Trophoblast cell (in vitro differentiated cells and primary cell): ENCODE data around the gene GPR132.

Experiments used
- DNase-seq, 2 donors: peaks; one replicate each; pipeline ENCODE4 v3.0.0-alpha.2; 2016
- H2AFZ ChIP-seq: 2 replicates; pipeline ENCODE4 v1.6.1; 2013; ENCODE audit warnings: low read length, moderate library complexity, mild to moderate bottlenecking; ENCODE audit not compliant: insufficient read depth, poor library complexity
- H2AK5ac ChIP-seq: 2 replicates; pipeline ENCODE4 v1.6.1; 2013; ENCODE audit warnings: mild to moderate bottlenecking, low read length
- H2BK120ac ChIP-seq: 2 replicates; pipeline ENCODE4 v1.6.1; 2013; ENCODE audit warnings: low read length, mild to moderate bottlenecking, moderate library complexity; ENCODE audit not compliant: insufficient read depth, poor library complexity
- H2BK12ac ChIP-seq: 2 replicates; pipeline ENCODE4 v1.6.1; 2013; ENCODE audit warnings: mild to moderate bottlenecking, low read length, moderate library complexity
- H2BK5ac ChIP-seq: 2 replicates; pipeline ENCODE4 v1.6.1; 2013; ENCODE audit warnings: low read length, low read depth, moderate library complexity, mild to moderate bottlenecking; ENCODE audit not compliant: poor library complexity
- H3K14ac ChIP-seq: 2 replicates; pipeline ENCODE4 v1.6.1; 2013; ENCODE audit warnings: mild to moderate bottlenecking, low read length
- H3K18ac ChIP-seq: 2 replicates; pipeline ENCODE4 v1.6.1; 2013; ENCODE audit warnings: mild to moderate bottlenecking, low read length
- H3K23ac ChIP-seq: 2 replicates; pipeline ENCODE4 v1.6.1; 2013; ENCODE audit warnings: low read length
- H3K27ac ChIP-seq: 2 replicates; pipeline ENCODE4 v1.5.1; 2013; ENCODE audit warnings: low read depth, mild to moderate bottlenecking, inconsistent platforms, low read length, moderate library complexity
- H3K27me3 ChIP-seq: 2 replicates; pipeline ENCODE4 v1.6.1; 2013; ENCODE audit warnings: inconsistent platforms, mild to moderate bottlenecking, low read length, moderate library complexity; ENCODE audit not compliant: insufficient read depth
- H3K36me3 ChIP-seq, 2 experiments: 1 replicate in 1 of 2; 2 replicates in 1 of 2; pipeline ENCODE4 v1.6.1; 2013; ENCODE audit warnings: low read length in 2 of 2, mild to moderate bottlenecking in 2 of 2, moderate library complexity in 1 of 2; ENCODE audit not compliant: insufficient read depth in 2 of 2, control insufficient read depth in 1 of 2
- H3K4ac ChIP-seq: 2 replicates; pipeline ENCODE4 v1.6.1; 2013; ENCODE audit warnings: low read depth, mild to moderate bottlenecking, low read length, moderate library complexity
- H3K4me1 ChIP-seq, 2 experiments: 1 replicate in 1 of 2; 2 replicates in 1 of 2; pipeline ENCODE4 v1.6.1; 2013; ENCODE audit warnings: low read length in 2 of 2, mild to moderate bottlenecking in 2 of 2, moderate library complexity in 1 of 2; ENCODE audit not compliant: insufficient read depth in 2 of 2, control insufficient read depth in 1 of 2
- H3K4me2 ChIP-seq: 2 replicates; pipeline ENCODE4 v1.6.1; 2013; ENCODE audit warnings: inconsistent platforms, mild to moderate bottlenecking, low read length, moderate library complexity
- H3K4me3 ChIP-seq: 2 replicates; pipeline ENCODE4 v1.5.1; 2013; ENCODE audit warnings: mild to moderate bottlenecking, low read depth, low read length, inconsistent platforms
- H3K79me1 ChIP-seq: one replicate; pipeline ENCODE4 v1.6.1; 2013; ENCODE audit warnings: low read length
- H3K79me2 ChIP-seq: 2 replicates; pipeline ENCODE4 v1.6.1; 2013; ENCODE audit warnings: low read length, mild to moderate bottlenecking; ENCODE audit not compliant: control insufficient read depth, insufficient read depth, poor library complexity
- H3K9ac ChIP-seq: 2 replicates; pipeline ENCODE4 v1.6.1; 2013; ENCODE audit warnings: mild to moderate bottlenecking, low read length
- H3K9me3 ChIP-seq: 2 replicates; pipeline ENCODE4 v1.6.1; 2013; ENCODE audit warnings: low read depth, mild to moderate bottlenecking, control low read depth, inconsistent platforms, low read length; ENCODE audit not compliant: insufficient read depth
- H4K12ac ChIP-seq: 2 replicates; pipeline ENCODE4 v1.6.1; 2013; ENCODE audit warnings: low read depth, mild to moderate bottlenecking, low read length, moderate library complexity
- H4K8ac ChIP-seq: 2 replicates; pipeline ENCODE4 v1.6.1; 2013; ENCODE audit warnings: low read depth, mild to moderate bottlenecking, low read length, moderate library complexity
- H4K91ac ChIP-seq: one replicate; pipeline ENCODE4 v1.6.1; 2013; ENCODE audit warnings: low read depth, mild to moderate bottlenecking, low read length, moderate library complexity
- WGBS: extraction: QIAGEN DNeasy Blood & Tissue Kit; methylation state at CpG from one replicate; pipeline ENCODE4 v1.1.7; 2013; ENCODE audit warnings: missing lambda C conversion rate; ENCODE audit not compliant: insufficient read length, insufficient coverage; ENCODE audit errors: extremely low coverage; 5-methylcytosine and 5-hydroxymethylcytosine counted together

Gene GPR132

DNA sequence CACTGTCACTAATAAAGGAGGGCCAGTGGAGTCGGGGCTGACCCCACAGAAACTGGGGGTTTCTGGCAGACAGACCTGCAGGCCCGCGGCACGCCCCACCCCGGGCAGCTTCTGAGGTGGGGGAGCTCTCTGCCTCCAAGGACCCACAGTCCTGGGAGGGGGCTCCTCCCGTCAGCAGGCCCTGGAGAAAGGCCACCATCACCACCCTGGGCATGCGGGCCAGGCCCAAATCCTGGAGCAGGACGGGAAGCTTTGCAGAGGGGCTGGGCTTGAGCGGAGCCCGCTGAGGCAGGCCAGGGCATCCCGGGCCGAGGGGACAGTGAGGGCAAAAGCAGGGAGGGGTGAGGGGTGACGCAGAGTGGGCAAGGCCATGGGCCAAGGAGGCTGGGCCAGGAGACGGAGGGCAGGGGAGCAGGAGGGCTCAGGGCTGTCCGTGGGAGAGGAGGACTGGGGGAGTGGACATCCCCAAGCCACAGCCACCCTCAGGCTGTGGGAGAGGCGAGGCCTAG is 11.1 kb upstream of the GPR132 start:
- H3K18ac ChIP-seq = no peak overlapping the region
- no peak overlapping the region for H2BK5ac ChIP-seq
- no peak overlapping the region for H4K91ac ChIP-seq
- H3K23ac ChIP-seq = no peak overlapping the region
- DNase-seq = no peak
- H4K12ac ChIP-seq = no peak overlapping the region
- H3K4me2 ChIP-seq = no peak overlapping the region
- no peaks in the 10 kb centered on the region for H3K27me3 ChIP-seq
- no peaks in the 10 kb centered on the region for H3K79me2 ChIP-seq
- peaks cover 0 to 10% of the 10 kb centered on the region in 2 experiments for H3K4me1 ChIP-seq
- no peak overlapping the region for H3K4ac ChIP-seq
- no peaks in the 10 kb centered on the region for H3K36me3 ChIP-seq
- no CpG with 5 or more reads among the region's 16 CpGs for WGBS
- H3K14ac ChIP-seq = no peak overlapping the region
- no peak overlapping the region for H2BK120ac ChIP-seq
- no peak overlapping the region for H2AFZ ChIP-seq
- no peak overlapping the region for H3K4me3 ChIP-seq
- H3K27ac ChIP-seq = no peak overlapping the region
- no peaks in the 10 kb centered on the region for H3K79me1 ChIP-seq
- H2BK12ac ChIP-seq = no peak overlapping the region
- peaks cover 2% of the 10 kb centered on the region for H3K9me3 ChIP-seq
- no peak overlapping the region for H2AK5ac ChIP-seq
- H3K9ac ChIP-seq = no peak overlapping the region
- no peak overlapping the region for H4K8ac ChIP-seq

DNA sequence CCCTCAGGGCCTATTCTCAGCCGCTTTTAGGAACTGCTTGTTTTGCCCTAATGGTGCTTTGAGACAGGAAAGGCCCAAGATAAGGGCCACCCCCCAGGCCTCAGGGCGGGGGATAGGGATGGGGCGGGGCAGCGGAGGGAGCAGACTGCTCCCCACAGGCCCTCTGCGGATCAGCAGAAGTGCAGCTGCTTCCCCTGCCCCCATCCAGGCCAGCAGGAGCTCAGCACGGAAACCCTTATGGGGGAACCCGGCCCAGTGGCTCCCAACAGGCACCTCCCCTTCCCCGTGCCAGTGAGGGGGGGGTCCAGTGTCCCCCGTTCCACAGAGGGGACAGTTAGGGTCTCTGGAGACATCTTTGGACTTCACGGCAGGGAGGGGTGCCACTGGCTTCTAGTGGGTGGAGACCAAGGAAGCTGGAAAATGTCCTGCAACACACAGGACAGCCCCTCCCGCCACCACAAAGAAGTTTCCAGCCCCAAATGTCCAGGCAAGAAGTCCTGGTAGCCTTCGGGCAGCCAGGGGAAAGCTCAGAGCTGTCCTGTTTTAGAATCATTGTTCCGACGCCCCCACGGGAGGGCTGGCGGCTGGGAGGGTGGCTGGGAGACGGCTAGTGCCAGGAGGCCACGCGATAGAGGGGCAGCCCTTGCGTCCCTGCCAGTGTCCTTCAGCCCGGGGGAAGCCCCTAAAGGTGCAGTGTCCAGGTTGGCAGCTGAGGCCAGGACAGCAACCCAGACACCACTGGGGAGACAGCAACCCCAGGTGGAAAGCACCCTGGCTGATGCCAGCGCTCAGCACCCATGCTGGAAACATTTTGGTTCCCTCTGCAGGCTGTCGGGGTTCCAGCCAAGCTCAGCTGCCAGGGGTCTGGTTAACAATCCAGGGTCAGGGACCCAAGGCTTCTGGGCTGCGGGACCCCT is 10.4 kb upstream of the GPR132 start:
- Histone ChIP-seq H3K79me2 (no peaks in the 10 kb centered on the region), H2BK120ac (no peak overlapping the region), H3K9me3 (peaks cover 2% of the 10 kb centered on the region), H3K18ac (no peak overlapping the region), H3K4me2 (peak overlapping the region; percentile 41), H4K12ac (no peak overlapping the region), H3K4me1 (peaks cover 0 to 10% of the 10 kb centered on the region in 2 experiments), H3K23ac (no peak overlapping the region), H3K79me1 (no peaks in the 10 kb centered on the region), H2AFZ (no peak overlapping the region), H3K4me3 (no peak overlapping the region), H2BK12ac (no peak overlapping the region), H2AK5ac (no peak overlapping the region), H2BK5ac (no peak overlapping the region), H3K36me3 (no peaks in the 10 kb centered on the region), H3K27me3 (no peaks in the 10 kb centered on the region), H3K9ac (no peak overlapping the region), H4K91ac (no peak overlapping the region), H4K8ac (no peak overlapping the region), H3K14ac (no peak overlapping the region), H3K27ac (no peak overlapping the region), H3K4ac (no peak overlapping the region)
- no peak for DNase-seq
- WGBS = no CpG with 5 or more reads among the region's 24 CpGs

DNA sequence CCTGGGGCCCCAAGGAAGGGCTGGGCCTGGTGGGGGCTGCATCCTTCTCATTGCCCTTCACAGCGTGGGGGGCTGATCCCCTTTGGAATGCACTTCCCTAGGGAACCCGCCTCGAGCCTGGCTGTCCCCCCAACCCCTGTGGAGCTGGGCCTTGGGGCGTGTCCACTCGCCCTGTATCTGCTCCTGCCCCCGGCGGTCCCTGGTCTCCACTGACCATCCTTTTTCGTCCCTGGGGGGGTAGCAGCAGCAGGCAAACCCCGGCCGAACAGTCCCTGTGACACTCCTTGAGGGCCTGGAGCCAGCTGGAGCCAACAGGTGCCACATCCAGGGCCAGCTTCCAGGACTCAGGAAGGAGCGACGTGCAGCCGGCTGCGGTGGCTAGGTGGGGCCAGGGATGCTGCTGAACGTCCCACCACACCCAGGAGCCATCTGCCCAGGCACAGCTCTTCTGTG is 9.4 kb upstream of the GPR132 start:
- Histone ChIP-seq H4K91ac (no peak overlapping the region), H3K4ac (no peak overlapping the region), H3K4me3 (no peak overlapping the region), H2AK5ac (no peak overlapping the region), H3K79me1 (no peaks in the 10 kb centered on the region), H3K18ac (no peak overlapping the region), H3K23ac (no peak overlapping the region), H2AFZ (no peak overlapping the region), H2BK12ac (no peak overlapping the region), H2BK5ac (no peak overlapping the region), H4K8ac (no peak overlapping the region), H3K36me3 (no peaks in the 10 kb centered on the region), H3K27me3 (no peaks in the 10 kb centered on the region), H3K14ac (no peak overlapping the region), H4K12ac (no peak overlapping the region), H3K79me2 (no peaks in the 10 kb centered on the region), H3K4me1 (peaks cover 0 to 10% of the 10 kb centered on the region in 2 experiments), H3K4me2 (no peak overlapping the region), H3K9me3 (peaks cover 6% of the 10 kb centered on the region), H3K9ac (no peak overlapping the region), H2BK120ac (no peak overlapping the region), H3K27ac (no peak overlapping the region)
- DNase-seq = no peak
- no CpG with 5 or more reads among the region's 15 CpGs for WGBS

DNA sequence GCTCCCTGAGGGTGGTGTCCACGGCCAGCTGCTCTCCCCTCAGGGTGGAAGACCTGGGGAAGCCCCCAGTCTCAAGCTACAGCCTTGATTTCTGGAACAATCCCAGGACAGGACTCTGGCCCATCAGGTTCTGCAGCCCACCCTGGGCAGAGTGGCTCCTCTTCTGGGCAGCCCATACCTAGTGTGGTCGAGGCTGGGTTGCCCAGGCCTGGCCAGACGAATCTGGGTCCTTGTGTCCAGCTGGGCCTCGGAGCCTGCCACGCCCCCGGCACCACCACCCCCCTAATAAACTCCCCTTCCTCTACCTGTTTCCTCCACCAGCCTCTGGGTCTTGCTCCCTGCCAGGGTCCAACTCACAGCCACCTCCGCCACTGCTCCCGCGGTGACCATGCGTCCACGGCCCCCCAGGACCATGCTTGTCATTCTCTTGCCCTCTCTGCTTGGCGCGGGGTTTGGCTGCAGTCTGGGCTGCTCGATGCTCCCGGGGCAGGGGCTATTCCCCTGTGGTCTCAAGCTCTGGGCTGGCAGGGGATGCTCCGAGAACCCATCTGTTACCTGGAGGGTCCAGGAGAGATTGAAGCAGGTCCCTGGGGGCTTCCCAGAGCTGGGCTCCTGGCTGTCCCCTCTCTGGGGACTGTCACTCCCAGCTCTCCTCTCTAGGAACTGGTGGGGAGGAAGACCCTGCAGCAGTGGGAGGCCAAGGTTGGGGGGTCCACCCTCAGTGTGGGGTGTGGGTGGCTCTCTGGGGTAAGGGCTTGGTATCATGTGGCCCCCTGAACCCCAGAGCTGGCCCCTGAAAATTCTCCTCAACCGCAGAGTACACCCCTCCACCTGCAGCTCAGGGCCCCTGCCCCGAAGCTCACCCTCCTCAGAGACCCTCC is 8.7 kb upstream of the GPR132 start:
- H3K4me2 ChIP-seq = no peak overlapping the region
- H2BK12ac ChIP-seq = no peak overlapping the region
- H3K4ac ChIP-seq = no peak overlapping the region
- WGBS = no CpG with 5 or more reads among the region's 18 CpGs
- no peaks in the 10 kb centered on the region for H3K27me3 ChIP-seq
- no peak overlapping the region for H3K27ac ChIP-seq
- no peak overlapping the region for H4K12ac ChIP-seq
- H2BK5ac ChIP-seq = no peak overlapping the region
- DNase-seq = no peak
- no peak overlapping the region for H4K8ac ChIP-seq
- H3K14ac ChIP-seq = no peak overlapping the region
- H3K18ac ChIP-seq = no peak overlapping the region
- no peak overlapping the region for H2BK120ac ChIP-seq
- no peak overlapping the region for H2AK5ac ChIP-seq
- H3K79me1 ChIP-seq = no peaks in the 10 kb centered on the region
- no peak overlapping the region for H3K9ac ChIP-seq
- H4K91ac ChIP-seq = no peak overlapping the region
- H3K79me2 ChIP-seq = no peaks in the 10 kb centered on the region
- H3K4me1 ChIP-seq = peaks cover 0 to 10% of the 10 kb centered on the region in 2 experiments
- no peak overlapping the region for H2AFZ ChIP-seq
- H3K23ac ChIP-seq = no peak overlapping the region
- peaks cover 6% of the 10 kb centered on the region for H3K9me3 ChIP-seq
- H3K4me3 ChIP-seq = no peak overlapping the region
- no peaks in the 10 kb centered on the region for H3K36me3 ChIP-seq
